ENCODE measurements around the gene HHAT.

HHAT gene

DNA sequence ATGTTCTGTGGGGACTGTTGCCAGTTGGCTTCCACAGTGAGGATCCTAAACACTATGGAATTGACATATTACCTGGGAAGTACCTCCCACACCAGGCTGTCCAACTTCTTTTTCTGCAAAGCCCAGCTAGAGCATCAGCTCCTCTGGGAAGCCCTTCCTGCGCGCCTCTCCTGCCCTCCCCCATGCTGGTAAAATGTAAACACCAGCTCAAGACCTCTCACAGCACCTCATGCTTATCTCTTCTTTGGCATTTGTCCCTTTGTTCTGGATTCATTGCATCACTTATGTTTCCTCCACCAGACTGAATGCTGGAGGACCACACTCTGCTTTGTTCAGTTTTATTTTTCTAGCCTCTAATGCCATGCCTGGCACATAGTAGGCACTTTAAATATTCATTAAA lies 172.1 kb downstream of the HHAT start:
- no peak for DNase-seq

DNA sequence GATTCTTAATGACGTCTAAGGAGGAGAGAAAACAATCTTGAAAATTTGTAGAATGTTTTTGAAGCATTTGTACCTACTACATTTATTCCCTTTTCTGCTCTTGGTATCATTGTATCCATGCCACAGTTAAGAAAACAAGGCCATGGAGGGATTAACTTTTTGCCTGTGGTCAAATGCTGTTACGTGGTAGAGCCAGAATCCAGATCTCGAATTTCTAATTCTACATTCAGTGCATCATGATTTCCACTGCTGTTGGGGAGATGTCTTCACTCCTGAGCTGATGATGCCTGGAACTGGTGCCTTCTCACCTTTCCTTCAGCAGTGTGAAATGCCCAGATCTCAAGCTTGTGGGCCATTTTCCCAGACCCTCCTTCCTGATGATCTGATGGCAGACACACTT lies 175.6 kb downstream of the HHAT start:
- DNase-seq: no peak

DNA sequence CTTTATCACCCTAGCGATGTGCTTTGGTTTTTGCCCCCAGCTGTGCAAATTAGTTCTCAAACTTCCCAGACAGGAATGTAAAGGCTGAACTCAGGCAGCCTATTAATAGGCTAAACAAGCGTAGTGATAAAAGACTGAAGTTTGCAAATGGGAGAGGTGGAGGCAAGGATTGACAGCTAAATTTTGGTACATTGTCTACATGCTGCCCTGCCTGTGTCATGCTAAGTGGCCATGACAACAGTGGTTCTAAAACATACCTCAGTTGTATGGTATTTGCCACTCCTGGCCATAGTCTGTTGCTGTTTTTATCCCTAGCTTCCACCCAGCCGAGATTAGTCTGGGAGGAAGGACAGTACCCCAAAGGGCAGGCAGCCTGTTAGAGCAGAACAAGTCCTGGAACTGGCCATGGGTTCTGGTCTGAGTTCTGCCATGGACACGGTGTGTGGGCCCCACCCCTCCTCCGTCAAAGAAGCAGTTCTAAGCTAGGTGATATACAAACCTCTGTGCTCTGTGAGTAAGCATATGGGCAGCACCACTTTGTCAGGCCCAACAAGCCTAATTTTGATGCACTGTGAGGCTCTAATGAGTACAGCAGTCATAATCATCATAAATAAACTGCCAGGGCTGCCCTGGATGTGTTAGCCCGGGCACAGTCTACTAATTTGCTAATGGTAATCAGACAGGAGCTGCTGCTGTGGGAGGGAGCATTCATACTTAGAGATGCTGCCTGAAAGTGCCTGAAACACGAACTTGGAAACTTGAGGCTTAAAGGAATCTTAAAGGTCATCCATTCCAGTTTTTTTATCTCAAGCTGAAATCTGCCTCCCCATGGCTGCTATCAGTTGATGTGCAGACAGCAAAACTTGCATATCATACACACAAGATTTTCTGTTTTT lies 177.1 kb downstream of the HHAT start:
- DNase-seq: peak; percentile 60

DNA sequence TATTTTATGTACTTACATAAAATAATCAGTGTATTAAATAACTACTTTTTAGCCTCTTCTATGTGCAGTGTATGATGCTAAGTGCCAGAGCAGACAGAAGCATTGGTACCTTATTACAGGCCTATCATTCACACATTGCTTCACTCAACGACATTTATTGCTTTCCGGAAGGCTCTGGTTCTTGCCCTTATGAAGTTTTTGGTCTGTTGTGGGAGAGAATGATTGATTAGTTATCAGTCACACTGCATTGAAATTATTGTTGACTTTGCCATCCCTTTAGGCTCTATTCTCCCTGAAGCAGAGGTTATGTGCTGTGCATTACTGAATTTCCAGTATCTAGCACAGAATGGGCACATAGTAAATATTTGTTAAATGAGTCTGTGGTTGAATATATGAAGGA lies 178.0 kb downstream of the HHAT start:
- no peak for DNase-seq

GRCh38 chr1:210516092-210516656 lies 187.5 kb downstream of the HHAT start:
- no peak for DNase-seq

DNA sequence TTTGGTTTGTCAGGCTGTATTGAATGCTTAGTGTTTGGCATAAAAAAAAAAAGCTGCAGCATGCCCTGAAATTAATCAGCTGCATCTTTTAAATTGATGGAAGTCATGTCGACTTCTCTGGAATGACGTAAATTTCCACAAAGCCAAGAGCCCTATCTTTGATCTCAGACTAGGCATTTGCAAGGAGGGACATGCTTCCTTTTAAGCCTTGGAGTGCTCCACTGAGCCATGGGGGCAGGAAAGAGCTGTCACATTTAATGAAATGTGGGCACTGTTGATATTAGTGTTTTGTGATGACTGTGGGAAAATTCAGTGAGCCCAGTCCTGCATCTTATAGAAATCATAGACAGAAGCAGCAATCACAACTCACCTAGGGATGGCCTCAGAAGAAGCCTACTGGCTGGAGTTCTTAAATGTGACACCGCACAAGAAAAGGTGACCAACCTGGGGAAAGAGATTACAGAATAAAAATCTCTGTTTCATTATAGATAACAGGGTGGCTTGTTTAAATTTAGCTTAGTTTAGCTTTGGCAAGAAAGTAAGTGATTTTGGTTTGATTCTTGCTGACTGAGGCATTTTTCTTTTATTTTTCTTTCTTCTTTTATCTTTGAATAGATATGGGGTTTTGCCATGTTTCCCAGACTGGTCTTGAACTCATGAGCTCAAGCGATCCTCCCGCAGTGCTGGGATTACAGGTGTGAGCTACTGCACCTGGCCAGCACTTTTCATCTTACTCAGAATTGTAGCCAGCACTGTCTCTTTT lies 188.2 kb downstream of the HHAT start:
- DNase-seq: no peak

DNA sequence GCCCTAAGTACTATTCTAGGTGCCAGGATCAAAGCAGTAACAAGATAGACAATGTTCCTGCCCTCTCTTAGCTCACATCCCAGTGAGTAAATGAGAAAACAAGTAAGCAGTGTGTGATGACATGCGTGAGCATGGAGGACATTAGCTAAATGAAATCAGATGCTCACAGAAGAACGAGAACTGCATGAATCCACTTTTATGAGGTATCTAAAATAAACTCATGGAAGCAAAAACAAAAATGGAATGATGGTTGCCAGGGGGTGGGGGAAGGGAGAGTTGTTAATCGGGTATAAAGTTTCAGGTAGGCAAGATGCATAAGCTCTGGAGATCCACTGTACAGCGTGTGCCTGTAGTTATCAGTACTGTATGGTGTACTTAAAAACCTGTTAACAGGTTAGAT lies 195.1 kb downstream of the HHAT start:
- no peak for DNase-seq

DNA sequence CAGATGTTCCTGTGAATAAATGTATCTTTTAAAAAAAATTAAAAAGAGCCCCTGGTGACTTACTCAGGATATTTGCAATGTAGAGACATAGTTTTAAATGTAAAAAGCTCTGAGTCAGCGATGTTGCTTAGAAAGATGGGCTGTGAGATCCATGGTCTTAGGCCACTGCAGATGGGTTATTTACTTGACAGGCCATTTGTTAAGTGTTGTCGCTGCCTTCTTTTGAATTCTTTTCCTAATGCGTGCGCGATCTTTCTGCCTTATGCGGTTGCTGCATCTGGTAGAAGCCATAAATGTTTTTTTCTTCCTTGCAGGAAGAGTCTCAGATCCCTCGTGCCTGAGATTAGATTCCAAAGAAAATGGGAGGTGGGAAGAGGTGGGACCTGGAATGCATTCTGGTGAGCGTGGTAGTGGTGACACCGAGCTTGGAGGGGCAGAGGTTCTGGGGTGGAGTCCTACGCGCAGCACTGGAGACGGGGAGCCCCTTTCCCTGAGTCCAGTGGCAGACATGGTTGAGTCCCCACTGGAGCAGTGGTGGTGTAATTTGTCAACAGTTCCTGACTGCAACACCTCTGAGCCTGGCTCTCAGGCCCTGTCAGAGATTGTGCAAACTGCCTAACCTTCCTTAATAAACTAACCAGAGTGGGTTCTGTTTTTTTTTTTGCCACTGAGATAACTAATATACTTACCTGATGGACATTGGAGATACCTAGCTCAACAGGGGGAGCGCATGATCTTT lies 197.2 kb downstream of the HHAT start:
- DNase-seq: no peak

- peak; percentile 65 for DNase-seq
These were observed 198.4 kb downstream of the HHAT start for GRCh38 chr1:210527091-210527490.

DNA sequence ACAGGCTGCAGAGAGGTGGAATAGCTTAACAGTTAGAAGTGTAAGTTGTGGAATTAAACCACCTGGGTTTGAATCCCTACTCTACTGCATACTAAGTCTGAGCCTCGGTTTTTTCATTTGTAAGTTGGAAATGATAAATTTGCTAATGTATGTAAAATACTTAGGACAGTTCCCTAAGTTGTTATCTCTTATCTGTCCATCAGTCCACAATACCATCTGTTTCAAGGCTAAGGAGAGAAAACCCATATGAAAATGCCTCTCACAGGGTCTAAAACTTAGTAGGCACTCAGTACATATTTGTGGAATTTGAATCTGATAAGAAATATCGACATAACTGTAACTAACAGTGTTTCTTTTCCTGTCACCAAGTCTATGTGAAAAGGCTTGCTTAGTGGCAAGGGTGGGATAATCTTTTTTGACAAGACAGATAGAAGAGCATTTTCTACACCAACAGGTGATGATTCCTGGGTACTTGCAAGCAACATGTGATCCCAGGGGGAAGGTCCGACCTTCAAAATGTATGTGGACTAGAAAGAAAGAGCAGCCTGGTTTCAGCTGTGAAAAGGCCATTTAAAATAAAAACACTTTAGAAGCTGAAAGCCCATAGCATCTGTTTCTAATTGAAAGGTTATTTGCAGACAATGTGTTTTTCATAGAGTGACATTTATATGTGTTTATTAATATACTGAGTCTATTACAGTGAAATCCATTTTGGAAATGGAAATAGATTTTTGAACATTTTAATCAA lies 202.9 kb downstream of the HHAT start:
- DNase-seq: no peak

- DNase-seq: no peak
These were observed 203.5 kb downstream of the HHAT start for GRCh38 chr1:210532223-210532598.

DNA sequence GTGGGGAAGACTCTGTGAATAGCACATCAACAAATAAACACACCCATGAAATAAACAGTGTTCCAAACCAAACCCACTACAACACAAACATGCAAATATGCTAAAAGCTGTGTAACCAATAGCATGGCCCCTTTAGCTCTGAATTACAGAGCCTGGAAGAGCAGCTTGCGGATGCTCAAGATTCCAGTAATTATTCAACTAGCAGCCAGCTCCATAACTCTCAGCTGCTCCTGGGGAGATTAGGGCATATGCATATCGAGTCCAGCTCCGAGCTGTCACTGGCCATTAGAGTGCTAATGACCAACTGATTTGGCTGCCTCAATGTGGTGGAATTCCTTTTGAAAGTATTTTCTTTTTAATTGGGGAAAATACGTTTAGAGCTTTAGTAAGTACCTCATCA lies 207.1 kb downstream of the HHAT start:
- no peak for DNase-seq

- DNase-seq: peak; percentile 93
These were observed 207.7 kb downstream of the HHAT start for GRCh38 chr1:210536254-210536961.

DNA sequence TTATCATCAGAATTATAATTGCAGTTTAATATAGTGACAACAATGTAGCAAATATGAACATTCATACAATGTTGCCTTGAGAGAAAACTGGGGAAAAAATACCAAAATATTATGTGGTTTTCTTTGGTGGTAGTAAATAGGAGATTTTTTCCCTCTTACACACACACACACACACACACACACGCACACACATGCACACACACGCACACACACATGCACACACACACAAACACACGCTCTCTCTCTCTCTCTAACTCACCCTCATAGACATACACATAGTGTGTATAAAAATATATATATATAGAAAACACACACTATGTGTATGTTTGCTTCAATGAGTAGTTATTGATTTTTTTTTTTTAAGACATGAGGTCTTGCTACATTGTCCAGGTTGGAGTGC lies 211.6 kb downstream of the HHAT start:
- DNase-seq: no peak

- peak; percentile 97 for DNase-seq
These were observed 213.1 kb downstream of the HHAT start for GRCh38 chr1:210541680-210542358.

GRCh38 chr1:210551899-210552298 lies 223.2 kb downstream of the HHAT start:
- DNase-seq: no peak

GRCh38 chr1:210553711-210554110 lies 225.0 kb downstream of the HHAT start:
- no peak for DNase-seq

DNA sequence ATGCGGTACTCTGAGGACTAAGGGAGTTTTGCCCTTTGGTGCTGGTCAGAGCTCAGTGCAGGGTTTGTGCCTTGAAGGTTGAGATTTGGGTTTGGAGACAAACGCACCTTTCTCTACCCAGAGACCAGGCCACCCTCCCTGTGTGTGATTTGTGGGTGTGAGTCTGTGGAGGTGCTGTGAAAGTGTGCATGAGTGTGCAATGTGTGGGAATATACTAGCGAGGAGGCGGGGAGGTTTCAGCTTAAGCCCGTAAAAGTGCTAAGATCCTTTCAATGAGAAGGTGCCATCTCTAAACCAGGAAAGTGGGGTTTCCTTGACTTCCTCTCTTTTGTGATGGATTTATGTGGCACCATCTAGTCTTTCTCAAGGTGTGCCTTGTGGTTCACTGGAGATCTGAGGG lies 225.7 kb downstream of the HHAT start:
- DNase-seq: no peak

GRCh38 chr1:210556475-210556874 lies 227.8 kb downstream of the HHAT start:
- no peak for DNase-seq

GRCh38 chr1:210557426-210558077 lies 228.8 kb downstream of the HHAT start:
- no peak for DNase-seq

DNA sequence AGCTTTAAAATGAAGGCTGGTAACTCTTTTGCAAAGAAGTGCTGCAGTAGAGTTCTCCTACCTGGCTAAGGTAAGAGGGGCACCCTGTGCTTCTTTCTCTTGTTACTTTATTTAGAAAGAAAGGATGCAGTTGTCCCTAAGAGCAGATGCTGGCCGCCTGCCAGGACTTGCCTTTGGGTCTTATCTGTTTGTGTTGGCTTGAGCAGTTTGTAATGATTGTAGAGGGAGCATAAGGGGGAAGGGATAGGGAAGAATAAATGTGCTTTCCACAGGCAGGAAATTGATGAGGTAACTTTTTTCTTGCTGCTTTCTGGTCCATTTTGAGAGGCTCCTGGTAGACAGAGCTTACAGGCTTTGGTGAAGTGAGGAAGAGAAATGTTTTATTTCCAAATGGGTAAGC lies 229.6 kb downstream of the HHAT start:
- no peak for DNase-seq

All from islet precursor cell (in vitro differentiated cells).